GM18507 (cell line): Measurements from ENCODE around the gene SLC6A12.

ENCODE experiments used
- DNase-seq: peaks from one replicate; pipeline ENCODE4 v3.0.0; 2011; ENCODE audit warnings: low read depth; ENCODE audit not compliant: insufficient read length; ENCODE audit errors: extremely low spot score
- FAIRE-seq: peaks from 2 replicates; lab custom pipeline; 2011; peaks lifted over from hg19 to GRCh38; lab: Jason Lieb, UNC

Gene SLC6A12

DNA sequence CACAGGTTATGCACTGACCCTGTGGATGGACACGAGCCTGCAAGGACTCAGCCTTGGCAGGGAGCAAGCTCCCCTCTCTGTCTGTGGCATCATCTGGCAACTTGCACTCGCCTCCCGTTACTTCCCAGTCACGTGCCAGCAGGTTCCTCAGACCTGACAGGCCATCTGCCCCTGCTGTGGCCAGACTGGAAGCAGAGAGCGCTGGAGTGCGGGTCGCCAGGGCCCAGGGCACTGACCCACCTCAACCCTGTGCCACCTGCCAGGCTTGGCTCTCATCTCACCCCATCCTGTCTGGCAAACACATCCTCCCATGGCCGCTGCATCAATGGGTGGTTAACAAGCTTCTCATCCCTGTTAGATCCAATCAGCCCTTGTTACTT is 28.4 kb downstream of the SLC6A12 start:
- FAIRE-seq: no peak

GRCh38 chr12:184811-185575 is 29.0 kb downstream of the SLC6A12 start:
- DNase-seq (no peak), FAIRE-seq (no peak)

More for the DNA sequence above, 28.4 kb downstream of the SLC6A12 start:
- no peak for DNase-seq

DNA sequence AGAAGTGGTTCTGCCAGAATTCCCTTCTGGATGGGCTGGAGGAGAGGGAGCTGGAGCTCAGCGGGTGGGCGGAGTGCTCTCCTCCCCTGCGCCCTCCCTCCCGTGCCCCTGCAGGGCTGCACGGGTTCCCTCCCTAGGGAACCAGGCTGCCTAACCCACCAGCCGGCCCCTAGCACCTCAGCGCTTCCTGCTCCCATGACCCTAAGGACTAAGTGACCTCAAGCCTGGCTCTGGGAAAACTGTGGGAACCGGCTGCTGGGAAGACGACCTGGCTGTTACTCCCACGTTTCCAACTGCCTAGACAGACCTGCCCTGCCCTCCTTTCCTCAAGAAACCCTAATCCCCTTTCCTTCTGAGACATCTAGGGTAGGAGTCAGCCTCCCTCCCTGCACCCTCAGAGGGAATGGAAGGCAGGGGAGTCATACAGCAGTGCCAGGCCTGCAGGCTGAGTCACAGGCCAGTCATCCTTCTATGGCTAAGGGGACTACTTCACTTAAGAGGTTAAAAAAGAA is 31.5 kb downstream of the SLC6A12 start:
- DNase-seq: no peak
- no peak for FAIRE-seq

DNA sequence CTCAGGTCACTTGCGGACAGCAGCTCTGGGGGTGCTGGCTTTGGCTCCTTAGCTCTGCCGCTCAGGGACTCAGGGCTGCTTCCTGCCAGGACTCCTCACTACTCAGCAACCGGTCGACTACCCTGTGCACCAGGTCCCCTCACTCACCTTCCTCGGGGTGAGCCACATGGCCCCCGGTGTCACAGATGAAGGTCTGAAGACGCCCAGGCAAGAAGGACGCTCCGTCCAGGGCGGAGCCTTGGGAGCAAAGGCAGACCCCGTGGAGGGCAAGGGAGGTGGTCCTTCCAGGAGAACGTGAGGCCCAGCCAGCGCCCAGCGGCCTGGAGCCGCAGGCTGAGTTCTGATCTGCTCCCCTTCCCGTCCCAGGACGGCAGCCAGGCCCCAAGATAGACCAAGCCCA is 32.0 kb downstream of the SLC6A12 start:
- DNase-seq (no peak), FAIRE-seq (no peak)

- peak; percentile 21 for FAIRE-seq
- DNase-seq: peak; percentile 50
Measured at GRCh38 chr12:180445-180844, 33.5 kb downstream of the SLC6A12 start.

DNA sequence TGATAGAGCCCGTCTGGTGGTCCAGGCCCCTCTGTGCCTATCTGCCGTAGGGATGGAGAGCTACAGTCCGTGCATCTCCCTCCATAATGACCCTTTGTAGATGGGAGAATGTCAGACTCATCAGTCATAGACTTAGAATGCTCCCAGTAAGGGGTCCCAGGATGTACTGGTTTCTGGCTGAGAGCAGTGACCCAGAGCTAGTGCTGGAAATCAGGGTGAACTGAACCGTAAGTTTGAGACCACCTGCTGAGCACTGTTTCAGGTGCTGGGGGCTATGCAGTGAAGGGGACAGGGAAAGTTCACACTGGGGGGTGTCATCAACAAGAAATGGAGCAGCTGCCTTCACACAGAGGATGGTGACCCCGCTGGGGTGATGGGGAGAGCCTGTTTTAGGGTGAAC is 34.1 kb downstream of the SLC6A12 start:
- no peak for DNase-seq

GRCh38 chr12:179131-179884 is 34.6 kb downstream of the SLC6A12 start:
- no peak for FAIRE-seq
- no peak for DNase-seq

More for the DNA sequence above, 34.1 kb downstream of the SLC6A12 start:
- no peak for FAIRE-seq

DNA sequence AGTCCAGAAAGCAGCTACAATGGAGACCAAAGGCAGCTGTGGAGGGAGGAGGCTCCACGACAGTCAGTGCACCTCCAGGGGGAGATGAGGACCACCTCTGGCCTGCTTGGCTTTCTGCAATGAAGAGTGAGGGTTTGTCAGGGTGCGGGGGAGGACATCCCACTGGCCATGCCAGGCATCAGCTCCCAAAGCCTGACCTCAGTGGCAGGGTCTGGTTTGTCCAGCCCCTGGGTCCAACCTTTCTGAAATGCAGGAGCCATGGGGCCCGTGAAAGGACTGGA is 35.2 kb downstream of the SLC6A12 start:
- FAIRE-seq: no peak
- no peak for DNase-seq

DNA sequence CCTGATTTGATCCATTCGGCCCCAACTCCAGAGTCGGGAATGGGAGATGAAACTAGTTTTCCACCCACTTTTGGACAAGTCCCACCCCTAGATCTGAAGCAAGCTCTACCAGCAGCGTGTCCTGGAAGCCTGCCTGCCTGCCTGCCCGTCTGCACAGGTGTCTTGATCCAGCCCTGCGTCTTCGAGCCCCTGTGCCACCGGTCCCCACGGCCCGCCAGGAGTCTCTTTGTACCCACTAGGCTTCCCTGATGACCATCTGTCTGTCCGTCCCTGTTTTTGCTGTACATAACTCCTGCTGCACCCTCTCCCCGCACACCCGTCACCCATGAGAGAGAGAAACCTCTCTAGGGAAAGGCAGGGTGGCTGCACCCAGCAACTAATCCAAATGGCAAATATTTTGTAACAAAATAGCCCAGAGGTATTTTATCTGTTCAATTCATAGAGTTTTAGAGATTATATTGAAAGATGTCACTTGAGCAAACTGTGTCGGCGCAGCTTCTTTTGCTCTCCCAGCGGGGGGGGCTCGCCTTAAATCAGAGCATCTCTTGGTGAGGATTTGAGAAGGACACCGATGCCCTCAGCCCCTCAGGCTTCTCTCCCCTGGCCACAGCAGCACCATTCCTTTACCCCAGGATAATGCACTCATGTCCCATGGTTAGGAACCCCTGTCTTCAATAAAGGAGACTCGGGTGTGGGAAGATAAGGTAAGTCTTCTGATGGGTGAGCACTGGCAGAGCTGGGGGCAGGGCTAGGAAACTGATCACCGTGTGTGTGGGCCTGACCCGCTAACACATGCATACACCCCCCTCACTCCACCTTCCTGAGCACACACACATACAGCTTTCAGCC is 35.8 kb downstream of the SLC6A12 start:
- no peak for DNase-seq
- no peak for FAIRE-seq

GRCh38 chr12:177336-177979 is 36.5 kb downstream of the SLC6A12 start:
- FAIRE-seq: no peak
- DNase-seq: no peak

GRCh38 chr12:176321-177181 is 37.4 kb downstream of the SLC6A12 start:
- FAIRE-seq (no peak), DNase-seq (no peak)

- DNase-seq: no peak
- no peak for FAIRE-seq
Measured at GRCh38 chr12:175759-176158, 38.2 kb downstream of the SLC6A12 start.

GRCh38 chr12:175250-175649 is 38.7 kb downstream of the SLC6A12 start:
- no peak for FAIRE-seq
- no peak for DNase-seq

DNA sequence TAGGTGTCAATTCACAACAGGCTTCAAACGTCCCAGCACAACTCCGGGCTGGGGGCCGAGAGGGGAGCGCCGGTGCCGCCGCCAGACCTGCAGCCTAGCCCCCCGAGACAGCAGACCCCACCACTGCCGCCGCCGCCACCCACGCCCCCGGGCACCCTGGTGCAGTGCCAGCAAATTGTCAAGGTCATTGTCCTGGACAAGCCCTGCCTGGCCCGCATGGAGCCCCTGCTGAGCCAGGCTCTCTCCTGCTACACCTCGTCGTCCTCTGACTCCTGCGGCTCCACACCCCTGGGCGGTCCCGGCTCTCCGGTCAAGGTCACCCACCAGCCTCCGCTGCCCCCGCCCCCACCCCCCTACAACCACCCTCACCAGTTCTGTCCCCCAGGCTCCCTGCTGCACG is 39.4 kb downstream of the SLC6A12 start:
- no peak for FAIRE-seq
- DNase-seq: no peak

DNA sequence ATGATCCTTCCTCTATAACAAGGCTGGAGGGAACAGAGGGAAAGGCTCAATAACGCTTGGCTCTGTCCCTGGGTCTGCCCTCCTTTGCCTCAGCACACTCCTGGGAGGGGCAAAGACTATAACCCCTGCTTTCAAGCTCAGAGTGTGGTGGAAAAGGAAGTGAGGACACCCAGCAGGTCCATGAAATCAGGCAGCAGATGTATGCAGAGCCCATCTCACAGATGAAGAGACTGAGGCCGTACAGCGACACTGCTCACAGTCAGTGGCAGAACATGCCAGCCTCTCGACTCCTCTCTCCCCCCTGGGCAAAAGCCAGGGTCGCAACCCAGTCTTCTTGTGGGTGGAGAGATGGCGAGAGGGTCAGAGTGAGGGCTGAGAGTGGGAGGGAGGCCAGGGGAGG is 39.8 kb downstream of the SLC6A12 start:
- no peak for DNase-seq
- FAIRE-seq: no peak

GRCh38 chr12:172732-173161 is 41.2 kb downstream of the SLC6A12 start:
- DNase-seq (no peak), FAIRE-seq (no peak)

DNA sequence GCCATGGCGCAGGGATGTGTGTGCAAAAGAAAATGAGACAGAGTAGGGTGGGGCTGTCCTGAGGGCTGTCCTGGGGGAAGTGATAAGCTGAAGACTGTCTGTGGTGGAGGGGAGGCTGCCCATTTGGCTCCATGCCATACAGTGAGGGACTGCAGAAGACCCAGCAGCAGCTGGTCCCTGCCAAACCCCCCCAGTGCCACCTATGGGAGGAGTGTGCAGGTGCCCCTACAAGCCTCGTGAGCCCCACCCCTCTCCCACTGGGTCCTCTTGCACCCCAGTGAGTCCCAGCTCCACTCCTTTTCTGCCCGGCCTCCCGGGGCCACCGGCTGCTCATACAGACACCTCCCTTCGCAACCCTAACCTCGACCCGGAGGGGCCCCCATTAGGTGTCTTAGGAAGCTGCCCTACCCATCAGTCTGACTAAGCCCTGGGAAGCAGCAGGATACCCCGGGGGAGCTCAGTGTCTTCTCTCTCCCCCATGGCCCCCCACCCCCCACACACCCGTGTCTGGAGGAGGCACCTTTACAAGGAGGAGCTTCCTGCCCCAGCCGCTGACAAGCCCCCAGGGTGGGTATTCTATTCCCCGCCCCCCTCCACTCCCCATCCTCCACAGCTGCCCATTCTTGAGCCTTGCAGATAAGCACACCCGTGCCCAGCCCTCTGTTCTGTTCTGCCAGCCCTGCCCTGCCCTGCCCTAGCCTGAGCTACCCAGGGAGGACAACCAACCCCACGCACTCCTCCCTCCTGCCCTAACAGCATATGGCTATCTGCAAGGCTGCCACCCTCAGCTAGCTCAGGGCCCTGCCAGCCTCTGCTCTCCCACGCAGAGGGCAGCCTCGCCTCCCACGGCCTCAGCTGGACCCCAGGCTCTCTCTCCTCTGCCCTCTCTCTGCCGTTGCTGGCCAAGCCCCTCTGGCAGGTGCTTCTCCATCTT is 41.9 kb downstream of the SLC6A12 start:
- DNase-seq (no peak), FAIRE-seq (no peak)

DNA sequence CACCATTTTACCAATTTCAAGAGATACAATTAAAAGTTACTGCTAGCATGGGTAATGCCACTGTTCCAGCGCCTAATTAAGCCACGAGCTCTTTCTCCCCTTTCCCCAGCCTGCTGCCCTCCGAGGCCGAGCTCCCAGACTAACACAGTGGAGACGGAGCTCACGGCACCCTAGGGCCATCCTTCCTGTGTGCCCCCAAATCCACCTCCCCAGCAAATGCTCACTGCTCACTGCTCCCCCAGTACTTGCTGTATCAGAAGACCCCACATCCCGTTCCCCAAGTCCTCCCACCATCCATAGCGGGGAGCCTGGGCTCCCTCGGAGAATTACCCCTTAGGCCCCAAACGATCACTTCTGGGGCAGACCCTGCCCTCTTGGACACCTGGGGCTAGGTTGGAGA is 42.7 kb downstream of the SLC6A12 start:
- FAIRE-seq (no peak), DNase-seq (no peak)
